Metanephros (tissue), 2 donors: Measurements from ENCODE around the gene HOXC13. TPM values are rescaled to one million over a fixed set of nuclear protein-coding genes. Genes with fewer than 3 reads are reported as not detected.

Source experiments
- small RNA-seq: library from RNA; depleted of rRNA; stranded (forward); fragments of <200 nt; gene quantifications from one replicate; pipeline ENCODE3, GENCODE V24; 2014; ENCODE audit warnings: low replicate concordance
- total RNA-seq: library from RNA; depleted of rRNA; stranded (reverse); fragments of >200 nt; gene quantifications from one replicate; pipeline ENCODE4 v1.2.3, GENCODE V29; 2014

The HOXC13 gene, protein sequence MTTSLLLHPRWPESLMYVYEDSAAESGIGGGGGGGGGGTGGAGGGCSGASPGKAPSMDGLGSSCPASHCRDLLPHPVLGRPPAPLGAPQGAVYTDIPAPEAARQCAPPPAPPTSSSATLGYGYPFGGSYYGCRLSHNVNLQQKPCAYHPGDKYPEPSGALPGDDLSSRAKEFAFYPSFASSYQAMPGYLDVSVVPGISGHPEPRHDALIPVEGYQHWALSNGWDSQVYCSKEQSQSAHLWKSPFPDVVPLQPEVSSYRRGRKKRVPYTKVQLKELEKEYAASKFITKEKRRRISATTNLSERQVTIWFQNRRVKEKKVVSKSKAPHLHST
- total RNA-seq, result not detected

DNA sequence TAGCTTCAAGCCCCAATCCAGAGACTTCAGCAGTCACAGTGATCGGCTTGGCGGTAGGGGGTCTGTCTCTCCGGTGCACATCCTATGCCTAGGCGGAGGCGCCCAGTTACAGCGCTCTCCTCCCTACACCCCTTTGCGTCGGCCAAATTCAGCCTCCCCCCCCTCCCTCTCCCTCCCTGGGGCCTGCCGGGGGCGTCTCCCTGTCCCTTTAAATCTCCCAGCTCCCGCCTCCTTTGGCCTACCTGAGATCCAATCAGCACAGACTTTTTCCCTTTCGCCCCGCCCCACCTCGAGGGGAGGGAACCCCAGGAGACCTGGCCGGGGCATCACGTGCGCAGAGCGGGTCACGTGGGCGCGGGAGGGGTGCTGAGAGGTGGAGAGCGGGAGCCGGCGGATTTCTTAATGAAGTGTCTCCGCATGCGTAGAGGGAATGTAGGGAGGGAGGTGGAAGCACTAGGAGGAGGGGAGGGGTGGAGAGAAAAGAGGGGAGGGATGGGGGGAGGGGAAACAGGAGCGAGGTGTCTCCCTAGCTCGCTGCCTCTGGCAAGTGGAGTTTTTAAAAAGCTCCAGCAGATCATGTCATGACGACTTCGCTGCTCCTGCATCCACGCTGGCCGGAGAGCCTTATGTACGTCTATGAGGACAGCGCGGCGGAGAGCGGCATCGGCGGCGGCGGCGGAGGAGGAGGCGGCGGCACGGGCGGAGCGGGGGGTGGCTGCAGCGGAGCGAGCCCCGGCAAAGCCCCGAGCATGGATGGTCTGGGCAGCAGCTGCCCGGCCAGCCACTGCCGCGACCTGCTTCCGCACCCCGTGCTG lies at the start of gene HOXC13:
TSS of gene HOXC13 (plus strand) at position 506 of the 815 bp plus-strand sequence. CDS start at position 582, 76 bp downstream.

DNA sequence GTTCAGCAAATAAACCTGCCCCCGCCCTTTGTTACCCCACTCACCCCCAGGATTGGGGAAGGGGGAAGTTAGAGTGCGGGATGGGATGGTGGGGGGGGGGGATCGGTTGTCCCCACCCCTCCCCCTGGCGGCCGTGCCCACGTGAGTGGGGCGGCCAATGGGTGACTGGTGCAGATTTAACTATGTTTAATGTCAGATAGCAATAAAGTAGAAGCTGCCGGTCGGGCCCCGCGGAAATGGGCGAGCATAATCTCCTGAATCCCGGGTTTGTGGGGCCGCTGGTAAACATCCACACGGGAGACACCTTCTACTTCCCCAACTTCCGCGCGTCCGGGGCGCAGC lies 16.0 kb downstream of the HOXC13 start, which contains the start of gene HOXC12:
TSS of gene HOXC12 (plus strand) at position 210 of the 342 bp plus-strand sequence. CDS start at position 237, 27 bp downstream.

DNA sequence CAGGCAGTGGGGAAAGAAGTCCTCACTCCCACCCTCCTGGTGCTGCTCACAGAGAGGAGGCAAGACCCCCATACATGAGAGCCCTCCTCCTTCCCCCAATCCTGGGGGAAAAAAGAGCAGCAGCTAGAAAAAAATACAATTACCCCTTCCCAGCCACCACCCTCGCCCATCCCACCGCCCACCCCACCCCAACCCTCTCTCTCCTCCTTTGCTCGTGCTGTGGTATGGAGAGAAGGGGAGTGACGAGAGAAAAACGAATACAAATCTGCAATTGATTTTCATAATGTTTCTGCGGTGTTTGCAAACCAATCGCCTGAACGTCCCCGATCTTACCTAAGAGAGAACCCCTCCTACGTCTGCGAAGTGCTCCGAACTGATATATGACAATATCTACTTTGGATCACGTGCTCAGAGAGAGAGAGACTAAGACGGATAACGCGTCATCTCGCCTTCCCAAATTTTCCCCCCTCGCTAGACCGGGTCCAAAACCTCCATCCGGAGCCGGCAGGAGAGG lies 34.1 kb downstream of the HOXC13 start, which contains the start of gene HOXC11:
TSS of gene HOXC11 (plus strand) at position 405 of the 514 bp plus-strand sequence. CDS start 116 bp downstream, outside the sequence.

DNA sequence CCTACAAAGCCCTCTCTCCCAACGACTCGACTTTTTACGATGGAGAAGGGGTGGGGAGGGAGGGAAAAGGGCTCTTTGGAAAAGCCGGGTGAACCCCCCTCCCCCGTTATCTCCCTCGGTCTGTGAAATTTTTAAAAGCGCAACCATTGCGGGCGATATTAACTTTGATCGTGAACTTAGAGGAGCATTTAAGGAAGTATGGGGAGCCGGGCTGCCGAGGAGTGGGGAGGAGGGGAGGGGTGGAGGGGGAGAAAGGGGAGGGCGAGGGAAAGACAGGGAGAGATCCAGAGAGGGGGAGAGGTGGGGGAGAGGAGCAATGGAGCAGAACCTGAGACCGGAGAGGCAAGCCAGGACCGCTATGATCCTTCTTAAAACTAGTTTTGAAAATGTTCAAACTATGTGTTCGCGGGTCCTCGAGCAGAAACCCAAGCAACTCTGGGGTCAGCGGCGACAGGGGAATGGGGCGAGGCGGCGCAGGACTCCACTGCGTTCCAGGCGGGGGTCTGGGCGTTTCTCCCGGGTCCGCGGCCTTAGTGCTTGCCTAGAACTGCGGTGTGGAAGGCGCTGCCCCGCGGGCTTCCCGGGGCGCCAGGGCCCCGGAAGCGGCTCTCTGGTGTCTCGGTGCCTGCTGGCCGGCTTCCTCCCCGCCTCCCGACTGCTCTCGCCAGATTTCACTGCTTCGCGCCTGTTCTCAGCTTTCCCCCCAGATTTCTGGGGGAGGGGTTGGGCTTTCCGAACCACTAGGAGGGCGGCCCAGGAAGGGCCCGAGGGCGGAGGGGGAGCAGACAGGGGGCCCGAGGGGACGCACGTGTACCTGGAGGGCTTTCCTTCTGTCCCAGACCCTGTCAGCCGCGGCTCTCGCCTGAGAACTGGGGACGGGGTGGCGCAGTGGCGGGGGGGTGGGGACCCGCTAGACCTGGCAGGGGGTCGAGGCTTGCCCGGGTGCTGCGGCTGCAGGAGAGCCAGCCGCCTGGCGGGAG lies 35.7 kb downstream of the HOXC13 start, which contains the start of gene HOTAIR:
TSS of gene HOTAIR (minus strand) at position 871 of the 980 bp plus-strand sequence.

DNA sequence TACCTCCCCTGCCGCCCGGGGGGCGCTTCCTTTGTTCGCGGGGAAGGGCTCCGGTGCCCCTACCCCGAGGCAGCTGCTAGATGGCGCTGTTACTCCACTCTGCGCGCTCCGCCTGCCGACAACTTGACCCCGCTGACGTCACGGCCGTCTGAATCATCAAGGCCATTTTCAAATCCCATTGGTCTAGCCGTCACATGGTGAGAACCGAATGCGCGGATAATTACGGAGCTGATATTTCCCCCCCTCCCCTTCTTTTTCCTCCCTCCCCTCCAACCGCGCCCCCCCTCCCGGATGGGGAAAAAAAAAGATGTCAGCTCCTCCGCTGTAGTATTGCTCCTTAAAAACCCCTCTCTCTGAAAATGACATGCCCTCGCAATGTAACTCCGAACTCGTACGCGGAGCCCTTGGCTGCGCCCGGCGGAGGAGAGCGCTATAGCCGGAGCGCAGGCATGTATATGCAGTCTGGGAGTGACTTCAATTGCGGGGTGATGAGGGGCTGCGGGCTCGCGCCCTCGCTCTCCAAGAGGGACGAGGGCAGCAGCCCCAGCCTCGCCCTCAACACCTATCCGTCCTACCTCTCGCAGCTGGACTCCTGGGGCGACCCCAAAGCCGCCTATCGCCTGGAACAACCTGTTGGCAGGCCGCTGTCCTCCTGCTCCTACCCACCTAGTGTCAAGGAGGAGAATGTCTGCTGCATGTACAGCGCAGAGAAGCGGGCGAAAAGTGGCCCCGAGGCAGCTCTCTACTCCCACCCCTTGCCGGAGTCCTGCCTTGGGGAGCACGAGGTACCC lies 46.5 kb downstream of the HOXC13 start, which contains the start of gene HOXC10:
TSS of gene HOXC10 (plus strand) at position 246 of the 791 bp plus-strand sequence. CDS start at position 360, 114 bp downstream.

Small RNAs within 50 kb of the gene (small RNA-seq; reads per million reads assigned to genes)
- gene AC012531.3 (not detected), gene AC012531.4 (not detected), gene MIR196A2 (166 reads per million, percentile 98 among the genes with 10 or more reads in this experiment), gene RF01905 (not detected), gene RF01906 (not detected)

Other genes starting within 250 kb of the HOXC13 start
- 119 TPM for gene CALCOCO1, start 211.4 kb upstream of the HOXC13 start, total RNA-seq
- gene CISTR, start 186.9 kb upstream of the HOXC13 start, total RNA-seq, result not detected
- not detected for gene HOXC12, start 16.1 kb downstream of the HOXC13 start, total RNA-seq
- 1.5 TPM for gene HOXC11, start 34.3 kb downstream of the HOXC13 start, total RNA-seq
- 0.99 TPM for gene HOTAIR, start 36.1 kb downstream of the HOXC13 start, total RNA-seq
- gene HOXC10, start 46.3 kb downstream of the HOXC13 start, total RNA-seq, result 23.5 TPM
- gene HOXC9, start 61.3 kb downstream of the HOXC13 start, total RNA-seq, result 21.5 TPM
- 2.1 TPM for gene HOXC8, start 70.2 kb downstream of the HOXC13 start, total RNA-seq
- gene HOXC6, start 89.6 kb downstream of the HOXC13 start, total RNA-seq, result 17.0 TPM
- gene HOXC5, start 94.2 kb downstream of the HOXC13 start, total RNA-seq, result 4.0 TPM
- 10.0 TPM for gene HOXC4, start 115.0 kb downstream of the HOXC13 start, total RNA-seq